Raji (cell line): Measurements from ENCODE around the gene IL20RB.

Experiments used
- POLR2A ChIP-seq: IDR thresholded peaks from 2 replicates; pipeline ENCODE4 v1.6.1; 2011; ENCODE audit warnings: low read depth, low read length, control low read depth; ENCODE audit not compliant: insufficient read depth

IL20RB gene

DNA sequence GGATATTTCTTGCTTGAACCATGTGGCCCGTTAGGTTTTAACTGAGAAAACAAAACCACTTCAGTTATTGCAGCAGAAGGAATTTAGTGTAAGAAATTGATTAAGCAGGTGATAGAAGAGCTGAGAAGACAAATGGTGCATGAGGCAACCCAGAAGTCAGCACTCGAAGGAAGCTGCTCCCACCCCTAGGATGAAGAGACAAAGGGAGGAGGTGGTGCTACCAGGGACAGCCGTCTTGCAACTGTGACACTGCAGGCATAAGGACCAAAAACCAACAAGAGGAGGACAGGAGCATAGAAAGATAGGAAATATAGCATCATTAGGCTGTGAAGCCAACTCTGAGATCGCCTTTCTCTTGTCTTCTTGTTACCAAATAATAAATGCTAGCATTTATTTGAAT, 89.0 kb downstream of the IL20RB start:
- TF ChIP-seq POLR2A = no peak

DNA sequence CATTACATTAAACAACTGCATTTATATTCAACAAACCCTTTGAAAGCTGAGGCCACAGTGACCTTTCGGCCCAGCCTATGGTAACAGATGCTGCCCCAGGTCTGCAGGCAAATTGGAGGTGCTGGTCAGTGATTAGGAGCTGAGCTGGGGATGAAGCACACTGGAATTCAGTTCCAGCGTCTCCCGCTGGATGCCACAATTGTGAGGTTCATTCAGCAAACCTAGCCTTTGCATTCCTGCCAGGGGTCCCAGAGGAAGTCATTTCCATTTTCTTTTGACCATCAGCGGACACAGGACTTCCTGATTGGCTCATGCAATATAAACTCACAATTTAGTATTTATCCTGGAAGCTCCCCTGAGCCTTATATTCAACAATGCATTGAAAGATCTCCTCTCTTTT, 89.5 kb downstream of the IL20RB start:
- no peak for TF ChIP-seq POLR2A

DNA sequence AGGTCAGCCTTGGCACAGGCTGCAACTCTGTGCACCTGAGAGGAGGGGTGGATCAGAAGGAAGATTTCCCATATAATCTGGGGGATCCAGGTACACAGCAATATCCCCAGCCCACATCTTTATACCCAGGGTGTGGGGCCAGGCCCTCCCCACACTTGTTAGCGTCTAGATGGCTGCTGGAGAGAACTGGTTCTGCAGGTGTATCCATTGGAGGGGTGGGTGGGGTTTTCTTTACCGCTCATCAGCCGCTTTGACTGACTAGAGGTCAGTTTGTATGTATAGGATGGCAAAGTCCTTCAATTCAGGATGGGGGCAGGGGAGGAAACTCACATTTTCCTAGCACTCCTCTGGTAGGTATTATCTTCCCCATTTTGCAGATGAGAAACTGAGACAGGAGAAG, 92.5 kb downstream of the IL20RB start:
- TF ChIP-seq POLR2A = no peak

- TF ChIP-seq POLR2A = no peak
Observed at GRCh38 chr3:137052298-137052697, 94.5 kb downstream of the IL20RB start.
